Osteoblast (primary cell): ENCODE measurements around the gene MAGEB6B. TPM values are rescaled to one million over a fixed set of nuclear protein-coding genes. Genes with fewer than 3 reads are reported as not detected.
"Not testable (repeated sequence)": the region's sequence is repeated elsewhere in the genome, so short reads cannot be mapped to it uniquely, and the experiment has no call there.

Source experiments
- DNase-seq: peaks from one replicate; pipeline ENCODE4 v3.0.0; 2011; ENCODE audit warnings: low spot score, mixed read lengths; ENCODE audit not compliant: insufficient read length; ENCODE audit errors: missing footprints
- H2AFZ ChIP-seq: 2 replicates; pipeline ENCODE4 v1.6.0; 2011; ENCODE audit warnings: mild to moderate bottlenecking, low read length
- H3K27ac ChIP-seq: 2 replicates; pipeline ENCODE4 v1.5.1; 2011; ENCODE audit warnings: mild to moderate bottlenecking, low read depth, low read length, moderate library complexity
- H3K27me3 ChIP-seq: 2 replicates; pipeline ENCODE4 v1.6.0; 2012; ENCODE audit warnings: mild to moderate bottlenecking, control low read depth, inconsistent platforms, low read length, moderate library complexity; ENCODE audit not compliant: insufficient read depth
- H3K36me3 ChIP-seq: 2 replicates; pipeline ENCODE4 v1.5.1; 2011; ENCODE audit warnings: mild to moderate bottlenecking, low read length, control low read depth, moderate library complexity; ENCODE audit not compliant: insufficient read depth
- H3K4me1 ChIP-seq: 2 replicates; pipeline ENCODE4 v1.5.1; 2011; ENCODE audit warnings: mild to moderate bottlenecking, low read length, control low read depth, moderate library complexity; ENCODE audit not compliant: insufficient read depth
- H3K4me2 ChIP-seq: 2 replicates; pipeline ENCODE4 v1.6.0; 2011; ENCODE audit warnings: mild to moderate bottlenecking, low read length; ENCODE audit not compliant: insufficient read depth
- H3K4me3 ChIP-seq: fragments of 200-600 bp; sonication (generic); 3 replicates; pipeline ENCODE4 v1.5.1; 2012; ENCODE audit warnings: mild to moderate bottlenecking, low read length, inconsistent platforms; ENCODE audit not compliant: insufficient read depth
- H3K79me2 ChIP-seq: 2 replicates; pipeline ENCODE4 v1.6.0; 2012; ENCODE audit warnings: mild to moderate bottlenecking, low read length, control low read depth, inconsistent platforms; ENCODE audit not compliant: insufficient read depth
- H3K9me3 ChIP-seq: 2 replicates; pipeline ENCODE4 v1.5.1; 2011; ENCODE audit warnings: low read depth, low read length, control low read depth
- H4K20me1 ChIP-seq: 2 replicates; pipeline ENCODE4 v1.6.0; 2012; ENCODE audit warnings: mild to moderate bottlenecking, low read length, control low read depth; ENCODE audit not compliant: insufficient read depth
- CTCF ChIP-seq: IDR thresholded peaks from 2 replicates; pipeline ENCODE4 v1.5.1; 2011; ENCODE audit warnings: mild to moderate bottlenecking, low read depth, low read length, moderate library complexity; ENCODE audit errors: extremely low read depth
- total RNA-seq: library from RNA; depleted of rRNA; stranded (reverse); fragments of >200 nt; gene quantifications from 2 replicates; pipeline ENCODE4 v1.2.3, GENCODE V29; 2012

The MAGEB6B gene
- total RNA-seq, 1 donor: not detected

GRCh38 chrX:26203561-26203960 lies 43.2 kb downstream of the MAGEB6B start:
- H3K79me2 ChIP-seq: no peaks in the 10 kb centered on the region
- TF ChIP-seq CTCF: no peak
- H3K4me1 ChIP-seq: no peaks in the 10 kb centered on the region
- no peaks in the 10 kb centered on the region for H3K27me3 ChIP-seq
- H3K36me3 ChIP-seq: no peaks in the 10 kb centered on the region
- H3K4me2 ChIP-seq: no peak overlapping the region
- no peak for DNase-seq
- H3K27ac ChIP-seq: no peak overlapping the region
- H3K4me3 ChIP-seq: no peak overlapping the region
- no peaks in the 10 kb centered on the region for H3K9me3 ChIP-seq
- H4K20me1 ChIP-seq: no peaks in the 10 kb centered on the region
- H2AFZ ChIP-seq: no peak overlapping the region

DNA sequence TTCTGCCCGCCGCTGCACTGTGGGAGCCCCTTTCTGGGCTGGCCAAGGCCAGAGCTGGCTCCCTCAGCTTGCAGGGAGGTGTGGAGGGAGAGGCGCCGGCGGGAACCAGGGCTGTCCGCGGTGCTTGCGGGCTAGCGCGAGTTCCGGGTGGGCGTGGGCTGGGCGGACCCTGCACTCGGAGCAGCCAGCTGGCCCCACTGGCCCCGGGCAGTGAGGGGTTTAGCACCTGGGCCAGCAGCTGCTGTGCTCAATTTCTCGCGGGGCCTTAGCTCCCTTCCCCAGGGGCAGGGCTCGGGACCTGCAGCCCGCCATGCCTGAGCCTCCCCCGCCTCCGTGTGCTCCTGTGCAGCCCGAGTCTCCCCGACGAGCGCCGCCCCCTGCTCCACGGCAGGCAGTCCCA lies 44.3 kb downstream of the MAGEB6B start:
- not testable (repeated sequence) for DNase-seq, H3K36me3 ChIP-seq, H3K27ac ChIP-seq, H2AFZ ChIP-seq, H3K4me1 ChIP-seq, H3K9me3 ChIP-seq, H4K20me1 ChIP-seq, H3K79me2 ChIP-seq, H3K4me2 ChIP-seq, H3K4me3 ChIP-seq, H3K27me3 ChIP-seq

DNA sequence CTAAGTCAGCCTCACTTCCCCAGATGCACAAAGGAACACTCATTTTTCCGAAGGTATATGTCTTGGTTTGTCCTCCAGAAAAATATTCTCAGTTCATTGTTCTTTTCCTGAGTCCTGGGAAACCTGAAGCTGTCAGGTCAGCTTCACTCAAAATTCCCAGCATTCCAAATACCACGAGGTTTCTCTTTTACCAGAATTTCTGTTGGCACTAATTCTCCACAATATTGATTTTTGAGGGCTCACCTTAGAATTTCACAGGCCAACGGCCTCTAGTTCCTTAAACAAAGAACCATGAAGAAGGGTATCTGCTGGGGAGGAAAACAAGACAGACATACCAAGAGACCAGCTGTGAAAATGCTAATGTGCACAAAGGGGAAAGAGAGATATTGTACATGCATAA lies 47.6 kb downstream of the MAGEB6B start:
- no peak for DNase-seq
- TF ChIP-seq CTCF: no peak

More for the DNA sequence above, 47.6 kb downstream of the MAGEB6B start:
- Histone ChIP-seq H3K9me3 (no peaks in the 10 kb centered on the region), H3K4me3 (no peak overlapping the region), H4K20me1 (no peaks in the 10 kb centered on the region), H3K27me3 (no peaks in the 10 kb centered on the region), H3K27ac (no peak overlapping the region), H3K36me3 (no peaks in the 10 kb centered on the region), H3K4me1 (no peaks in the 10 kb centered on the region), H3K4me2 (no peak overlapping the region), H3K79me2 (no peaks in the 10 kb centered on the region), H2AFZ (no peak overlapping the region)

Other genes starting within 250 kb of the MAGEB6B start
- gene MAGEB18, start 22.3 kb upstream of the MAGEB6B start, total RNA-seq: not detected in 2 replicates
- gene MAGEB6, start 31.8 kb downstream of the MAGEB6B start, total RNA-seq: not detected in 2 replicates
- gene MAGEB5, start 55.6 kb downstream of the MAGEB6B start, total RNA-seq: not detected in 2 replicates